ENCODE data around the gene AFF3.

GRCh38 chr2:99678625-99679024, 463.8 kb downstream of the AFF3 start:
- TF ChIP-seq, protein P1, sequence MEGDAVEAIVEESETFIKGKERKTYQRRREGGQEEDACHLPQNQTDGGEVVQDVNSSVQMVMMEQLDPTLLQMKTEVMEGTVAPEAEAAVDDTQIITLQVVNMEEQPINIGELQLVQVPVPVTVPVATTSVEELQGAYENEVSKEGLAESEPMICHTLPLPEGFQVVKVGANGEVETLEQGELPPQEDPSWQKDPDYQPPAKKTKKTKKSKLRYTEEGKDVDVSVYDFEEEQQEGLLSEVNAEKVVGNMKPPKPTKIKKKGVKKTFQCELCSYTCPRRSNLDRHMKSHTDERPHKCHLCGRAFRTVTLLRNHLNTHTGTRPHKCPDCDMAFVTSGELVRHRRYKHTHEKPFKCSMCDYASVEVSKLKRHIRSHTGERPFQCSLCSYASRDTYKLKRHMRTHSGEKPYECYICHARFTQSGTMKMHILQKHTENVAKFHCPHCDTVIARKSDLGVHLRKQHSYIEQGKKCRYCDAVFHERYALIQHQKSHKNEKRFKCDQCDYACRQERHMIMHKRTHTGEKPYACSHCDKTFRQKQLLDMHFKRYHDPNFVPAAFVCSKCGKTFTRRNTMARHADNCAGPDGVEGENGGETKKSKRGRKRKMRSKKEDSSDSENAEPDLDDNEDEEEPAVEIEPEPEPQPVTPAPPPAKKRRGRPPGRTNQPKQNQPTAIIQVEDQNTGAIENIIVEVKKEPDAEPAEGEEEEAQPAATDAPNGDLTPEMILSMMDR (conservative IDR thresholded peaks at IDR 0.05 in 1 of 2, IDR thresholded peaks at IDR 0.05 in 1 of 2; ENCODE audit: extremely low read depth in 1 of 2, insufficient read depth in 1 of 2, low read depth in 1 of 2, low read length in 2 of 2): no peak
- TF ChIP-seq EZH2 (IDR thresholded peaks at IDR 0.05; ENCODE audit: borderline replicate concordance, low read length): no peak

Measured in mammary epithelial cell (primary cell).